Measurements from ENCODE around the gene GCK. TPM values are rescaled to one million over a fixed set of nuclear protein-coding genes. Genes with fewer than 3 reads are reported as not detected.

The GCK gene
- total RNA-seq, 3 donors from 2014 or later (not counting 1 experiment from before 2014, with no cell fraction given) = not detected

- Histone ChIP-seq H3K4me1 (ENCODE audit: control insufficient read depth, insufficient read depth, low read length) (peaks cover 3% of the 10 kb centered on the region), H3K36me3 (ENCODE audit: control insufficient read depth, insufficient read depth, low read length) (no peaks in the 10 kb centered on the region), H3K9me3 (ENCODE audit: control insufficient read depth, insufficient read depth, low read length) (no peaks in the 10 kb centered on the region), H3K4me3 (ENCODE audit: low read length) (no peak overlapping the region), H3K27ac (ENCODE audit: low read length) (no peak overlapping the region), H3K27me3 (ENCODE audit: control insufficient read depth, insufficient read depth, low read length) (no peaks in the 10 kb centered on the region)
- Mint-ChIP-seq H3K27ac (no peak overlapping the region), H3K36me3 (no peaks in the 10 kb centered on the region), H3K27me3 (ENCODE audit: low read depth in 2 of 2) (no peaks in the 10 kb centered on the region), H3K4me3 (no peak overlapping the region), H3K4me1 (no peaks in the 10 kb centered on the region), H3K9me3 (no peaks in the 10 kb centered on the region)
- no peak for TF ChIP-seq CTCF (IDR thresholded peaks at IDR 0.05)
- DNase-seq (no peak), ATAC-seq (no peak)
- intact Hi-C loops (cut with micrococcal nuclease) = no loop called here
- WGBS (ENCODE audit: insufficient coverage) = 89% methylated on average over 22 of the region's 22 CpGs
Measured at GRCh38 chr7:44152971-44153947, 36.0 kb downstream of the GCK start.

GRCh38 chr7:44151956-44152355, 37.3 kb downstream of the GCK start:
- H3K9me3 Mint-ChIP-seq = no peaks in the 10 kb centered on the region
- no peak overlapping the region for H3K4me3 Mint-ChIP-seq
- no peak overlapping the region for H3K27ac Mint-ChIP-seq
- no peak for DNase-seq
- ATAC-seq = no peak
- intact Hi-C loops (cut with micrococcal nuclease) = no loop called here
- no peak overlapping the region for H3K27ac ChIP-seq (ENCODE audit: low read length)
- no peaks in the 10 kb centered on the region for H3K4me1 Mint-ChIP-seq
- no peaks in the 10 kb centered on the region for H3K9me3 ChIP-seq (ENCODE audit: control insufficient read depth, insufficient read depth, low read length)
- H3K27me3 Mint-ChIP-seq (ENCODE audit: low read depth in 2 of 2) = no peaks in the 10 kb centered on the region
- no peaks in the 10 kb centered on the region for H3K27me3 ChIP-seq (ENCODE audit: control insufficient read depth, insufficient read depth, low read length)
- no peaks in the 10 kb centered on the region for H3K36me3 Mint-ChIP-seq
- H3K4me3 ChIP-seq (ENCODE audit: low read length) = no peak overlapping the region
- no peak for TF ChIP-seq CTCF (IDR thresholded peaks at IDR 0.05)
- 92% methylated on average over 9 of the region's 9 CpGs for WGBS (ENCODE audit: insufficient coverage)
- no peaks in the 10 kb centered on the region for H3K36me3 ChIP-seq (ENCODE audit: control insufficient read depth, insufficient read depth, low read length)
- peaks cover 3% of the 10 kb centered on the region for H3K4me1 ChIP-seq (ENCODE audit: control insufficient read depth, insufficient read depth, low read length)

- H3K4me3 ChIP-seq (ENCODE audit: low read length) = no peak overlapping the region
- no peaks in the 10 kb centered on the region for H3K27me3 Mint-ChIP-seq (ENCODE audit: low read depth in 2 of 2)
- WGBS (ENCODE audit: insufficient coverage) = 92% methylated on average over 16 of the region's 16 CpGs
- no peak overlapping the region for H3K27ac ChIP-seq (ENCODE audit: low read length)
- peaks cover 2% of the 10 kb centered on the region for H3K27me3 ChIP-seq (ENCODE audit: control insufficient read depth, insufficient read depth, low read length)
- no peak overlapping the region for H3K4me3 Mint-ChIP-seq
- DNase-seq (no peak), ATAC-seq (no peak)
- H3K4me1 Mint-ChIP-seq = no peaks in the 10 kb centered on the region
- intact Hi-C loops (cut with micrococcal nuclease) = no loop called here
- H3K36me3 Mint-ChIP-seq = no peaks in the 10 kb centered on the region
- H3K36me3 ChIP-seq (ENCODE audit: control insufficient read depth, insufficient read depth, low read length) = no peaks in the 10 kb centered on the region
- H3K9me3 Mint-ChIP-seq = no peaks in the 10 kb centered on the region
- no peaks in the 10 kb centered on the region for H3K9me3 ChIP-seq (ENCODE audit: control insufficient read depth, insufficient read depth, low read length)
- TF ChIP-seq CTCF (IDR thresholded peaks at IDR 0.05) = no peak
- no peak overlapping the region for H3K27ac Mint-ChIP-seq
- peaks cover 6% of the 10 kb centered on the region for H3K4me1 ChIP-seq (ENCODE audit: control insufficient read depth, insufficient read depth, low read length)
Measured at GRCh38 chr7:44150966-44151941, 38.0 kb downstream of the GCK start.
